Prostate gland (tissue), 2 donors: Measurements from ENCODE around the gene E4F1. TPM values are rescaled to one million over a fixed set of nuclear protein-coding genes. Genes with fewer than 3 reads are reported as not detected.

Experiments used
- DNase-seq: peaks from one replicate; pipeline ENCODE4 v3.0.0-alpha.2; 2019; ENCODE audit warnings: low spot score
- H3K27ac ChIP-seq, 2 donors: fragments of 200-600 bp; sonication (generic); 2 replicates each; pipeline ENCODE4 v1.5.1; 2017 to 2019
- H3K27me3 ChIP-seq: fragments of 200-600 bp; sonication (generic); replicated peaks from 2 replicates; pipeline ENCODE4 v1.5.1; 2019; ENCODE audit not compliant: insufficient read depth
- H3K36me3 ChIP-seq, 2 donors: fragments of 200-600 bp; sonication (generic); 1 replicate in 1 of 2; 2 replicates in 1 of 2; pipeline versions ENCODE4 v1.5.1 to v1.8.1; 2017 to 2019
- H3K4me1 ChIP-seq: fragments of 200-600 bp; sonication (generic); replicated peaks from 2 replicates; pipeline ENCODE4 v1.5.1; 2019
- H3K4me3 ChIP-seq, 2 donors: fragments of 200-600 bp; sonication (generic); 2 replicates each; pipeline ENCODE4 v1.5.1; 2017 to 2019
- H3K9me3 ChIP-seq: fragments of 200-600 bp; sonication (generic); 2 replicates; pipeline ENCODE4 v1.5.1; 2017
- POLR2A ChIP-seq: fragments of 450-650 bp; IDR thresholded peaks from one replicate; pipeline ENCODE4 v1.6.1; 2016; ENCODE audit warnings: antibody characterized with exemption, mild to moderate bottlenecking
- POLR2AphosphoS5 ChIP-seq: sonication (generic); formaldehyde crosslinking; IDR thresholded peaks from one replicate; pipeline ENCODE4 v1.6.1; 2017; ENCODE audit warnings: antibody characterized with exemption
- WGBS: methylation state at CpG from one replicate; pipeline ENCODE4 v1.1.5; 2018; 5-methylcytosine and 5-hydroxymethylcytosine counted together
- intact Hi-C: fragments of 100-400 bp; cut with DNase I; formaldehyde crosslinking; loops from one replicate; pipeline ENCODE4 v1.14.2; 2022
- total RNA-seq, 2 donors: library from RNA; depleted of rRNA; stranded (reverse); fragments of >200 nt; gene quantifications; one replicate each; pipeline ENCODE4 v1.1.0, GENCODE V29; 2016
- TF ChIP-seq, protein P1 (sequence below), 4 experiments: fragments of 200-600 bp in 2 of 4; fragments of 450-650 bp in 2 of 4; sonication (generic) in 2 of 4; IDR thresholded peaks; 1 replicate in 3 of 4; 2 replicates in 1 of 4; pipeline ENCODE4 v1.5.1; 2016 to 2019; ENCODE audit warnings: antibody characterized with exemption in 4 of 4, mild to moderate bottlenecking in 2 of 4, moderate library complexity in 2 of 4

Gene E4F1
- total RNA-seq, 2 donors from 2014 or later: 38.7 to 69.1 TPM

GRCh38 chr16:2242598-2242997 lies 19.2 kb downstream of the E4F1 start:
- Histone ChIP-seq H3K27me3 (no peaks in the 10 kb centered on the region), H3K4me1 (no peaks in the 10 kb centered on the region), H3K36me3 (peaks cover 9 to 10% of the 10 kb centered on the region in 2 donors), H3K9me3 (no peaks in the 10 kb centered on the region), H3K4me3 (no peak overlapping the region), H3K27ac (no peak overlapping the region)
- TF ChIP-seq POLR2A (no peak), POLR2AphosphoS5 (no peak)
- TF ChIP-seq, protein P1, sequence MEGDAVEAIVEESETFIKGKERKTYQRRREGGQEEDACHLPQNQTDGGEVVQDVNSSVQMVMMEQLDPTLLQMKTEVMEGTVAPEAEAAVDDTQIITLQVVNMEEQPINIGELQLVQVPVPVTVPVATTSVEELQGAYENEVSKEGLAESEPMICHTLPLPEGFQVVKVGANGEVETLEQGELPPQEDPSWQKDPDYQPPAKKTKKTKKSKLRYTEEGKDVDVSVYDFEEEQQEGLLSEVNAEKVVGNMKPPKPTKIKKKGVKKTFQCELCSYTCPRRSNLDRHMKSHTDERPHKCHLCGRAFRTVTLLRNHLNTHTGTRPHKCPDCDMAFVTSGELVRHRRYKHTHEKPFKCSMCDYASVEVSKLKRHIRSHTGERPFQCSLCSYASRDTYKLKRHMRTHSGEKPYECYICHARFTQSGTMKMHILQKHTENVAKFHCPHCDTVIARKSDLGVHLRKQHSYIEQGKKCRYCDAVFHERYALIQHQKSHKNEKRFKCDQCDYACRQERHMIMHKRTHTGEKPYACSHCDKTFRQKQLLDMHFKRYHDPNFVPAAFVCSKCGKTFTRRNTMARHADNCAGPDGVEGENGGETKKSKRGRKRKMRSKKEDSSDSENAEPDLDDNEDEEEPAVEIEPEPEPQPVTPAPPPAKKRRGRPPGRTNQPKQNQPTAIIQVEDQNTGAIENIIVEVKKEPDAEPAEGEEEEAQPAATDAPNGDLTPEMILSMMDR (IDR thresholded peaks at IDR 0.05): no peak
- no peak for DNase-seq
- intact Hi-C loops: loop anchor here (10.0 kb wide), 1 partner anchor 218 kb away; the partner anchor contains the start of gene NHERF2
- WGBS: 81% methylated on average over 11 of the region's 11 CpGs

DNA sequence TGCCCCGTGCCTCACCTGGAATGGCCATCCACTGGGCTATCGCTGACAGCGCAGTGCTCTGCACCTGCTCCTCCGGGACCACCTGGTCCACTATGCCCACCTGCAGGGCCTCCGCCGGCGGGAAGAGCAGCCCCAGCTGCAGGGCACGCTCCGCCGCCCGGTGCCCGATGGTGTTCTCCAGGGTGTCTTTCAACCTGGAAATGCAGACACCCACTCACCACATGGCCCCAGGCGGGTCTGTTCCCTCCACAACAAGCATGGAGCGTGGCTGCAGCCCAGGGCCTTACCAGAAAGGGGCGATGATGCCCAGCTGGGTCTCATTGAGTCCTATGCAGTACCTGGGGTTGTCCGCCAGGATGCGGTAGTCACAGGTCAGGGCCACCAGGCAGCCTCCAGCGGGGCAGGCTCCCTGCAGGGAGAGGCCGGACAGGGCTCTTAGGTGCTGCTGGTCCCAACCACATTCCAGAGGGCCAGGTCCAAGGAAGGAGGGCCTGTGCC lies 19.7 kb downstream of the E4F1 start:
- Histone ChIP-seq H3K9me3 (no peaks in the 10 kb centered on the region), H3K36me3 (peaks cover 9 to 10% of the 10 kb centered on the region in 2 donors), H3K4me1 (no peaks in the 10 kb centered on the region), H3K27me3 (no peaks in the 10 kb centered on the region), H3K27ac (no peak overlapping the region), H3K4me3 (no peak overlapping the region)
- 97% methylated on average over 19 of the region's 19 CpGs for WGBS
- DNase-seq: no peak
- TF ChIP-seq POLR2AphosphoS5: no peak
- TF ChIP-seq, protein P1 (IDR thresholded peaks at IDR 0.05): no peak
- no peak for TF ChIP-seq POLR2A
- intact Hi-C loops: loop anchor here (10.0 kb wide), 1 partner anchor 218 kb away; the partner anchor contains the start of gene NHERF2

DNA sequence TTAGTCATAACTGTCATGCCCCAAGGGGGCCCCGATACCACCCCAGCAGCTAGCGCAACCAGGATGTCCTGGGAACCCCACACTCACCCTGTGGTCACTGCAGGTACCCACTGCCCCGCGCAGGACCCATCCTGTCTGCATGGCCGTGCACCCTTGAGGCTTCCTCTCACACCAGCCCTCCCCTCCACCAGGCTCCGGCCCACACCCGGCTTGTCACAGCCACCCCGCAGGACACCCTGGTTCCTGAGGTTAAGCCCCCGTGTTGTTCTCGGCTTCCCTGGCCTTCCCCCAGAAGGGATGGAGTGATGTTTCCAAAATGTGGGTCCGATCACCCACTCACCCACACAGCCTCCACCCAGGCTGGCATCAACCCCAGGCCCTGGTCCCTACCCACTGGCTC lies 20.4 kb downstream of the E4F1 start:
- DNase-seq: no peak
- peaks cover 9 to 10% of the 10 kb centered on the region in 2 donors for H3K36me3 ChIP-seq
- no peak overlapping the region for H3K27ac ChIP-seq
- H3K9me3 ChIP-seq: no peaks in the 10 kb centered on the region
- H3K27me3 ChIP-seq: no peaks in the 10 kb centered on the region
- no peaks in the 10 kb centered on the region for H3K4me1 ChIP-seq
- WGBS: 98% methylated on average over 11 of the region's 11 CpGs
- no peak overlapping the region for H3K4me3 ChIP-seq
- intact Hi-C loops: loop anchor here (10.0 kb wide), 1 partner anchor 219 kb away; the partner anchor contains the start of gene NHERF2
- TF ChIP-seq, protein P1 (IDR thresholded peaks at IDR 0.05): no peak
- no peak for TF ChIP-seq POLR2AphosphoS5
- no peak for TF ChIP-seq POLR2A

GRCh38 chr16:2244301-2244700 lies 20.9 kb downstream of the E4F1 start:
- 72% methylated on average over 11 of the region's 17 CpGs for WGBS
- Histone ChIP-seq H3K27ac (no peak overlapping the region), H3K27me3 (no peaks in the 10 kb centered on the region), H3K4me3 (no peak overlapping the region), H3K4me1 (no peaks in the 10 kb centered on the region), H3K36me3 (peaks cover 9 to 10% of the 10 kb centered on the region in 2 donors), H3K9me3 (no peaks in the 10 kb centered on the region)
- no peak for DNase-seq
- intact Hi-C loops: loop anchor here (10.0 kb wide), 1 partner anchor 220 kb away; the partner anchor contains the start of gene NHERF2
- TF ChIP-seq, protein P1 (IDR thresholded peaks at IDR 0.05): no peak
- no peak for TF ChIP-seq POLR2A
- peak; percentile 5 for TF ChIP-seq POLR2AphosphoS5
